Liver (tissue), 9 donors: Measurements from ENCODE around the gene SYCP2L. TPM values are rescaled to one million over a fixed set of nuclear protein-coding genes. Genes with fewer than 3 reads are reported as not detected.
"Not testable (repeated sequence)": the region's sequence is repeated elsewhere in the genome, so short reads cannot be mapped to it uniquely, and the experiment has no call there.

Source experiments
- DNase-seq: peaks from one replicate; pipeline ENCODE4 v3.0.0-alpha.2; 2017; ENCODE audit warnings: low spot score
- H3K27ac ChIP-seq, 2 donors: one replicate each; pipeline ENCODE4 v1.7.0; 2013; ENCODE audit warnings: inconsistent platforms in 2 of 2, low read length in 2 of 2, control low read depth in 1 of 2, low read depth in 1 of 2, mild to moderate bottlenecking in 1 of 2
- H3K27me3 ChIP-seq, 4 donors: one replicate each; pipeline versions ENCODE4 v1.6.1 to v1.7.0; 2013; ENCODE audit warnings: low read length in 3 of 4, inconsistent platforms in 1 of 4, mild to moderate bottlenecking in 1 of 4, moderate library complexity in 1 of 4; ENCODE audit not compliant: control insufficient read depth in 4 of 4, insufficient read depth in 4 of 4
- H3K36me3 ChIP-seq, 4 donors: one replicate each; pipeline versions ENCODE4 v1.6.1 to v1.7.0; 2013; ENCODE audit warnings: low read length in 3 of 4, mild to moderate bottlenecking in 3 of 4, low read depth in 1 of 4, moderate library complexity in 1 of 4; ENCODE audit not compliant: control insufficient read depth in 4 of 4, insufficient read depth in 3 of 4
- H3K4me1 ChIP-seq, 4 donors: one replicate each; pipeline versions ENCODE4 v1.6.1 to v1.7.0; 2013; ENCODE audit warnings: low read length in 3 of 4, mild to moderate bottlenecking in 3 of 4, moderate library complexity in 1 of 4; ENCODE audit not compliant: control insufficient read depth in 4 of 4, insufficient read depth in 4 of 4
- H3K4me3 ChIP-seq, 3 donors: one replicate each; pipeline versions ENCODE4 v1.6.1 to v1.7.0; 2013; ENCODE audit warnings: low read length in 3 of 3, control low read depth in 1 of 3, low read depth in 1 of 3, mild to moderate bottlenecking in 1 of 3
- H3K9ac ChIP-seq, 2 donors: one replicate each; pipeline ENCODE4 v1.7.0; 2013; ENCODE audit warnings: low read length in 2 of 2, mild to moderate bottlenecking in 2 of 2, moderate library complexity in 2 of 2, control low read depth in 1 of 2, low read depth in 1 of 2
- H3K9me3 ChIP-seq, 4 donors: one replicate each; pipeline versions ENCODE4 v1.6.1 to v1.7.0; 2013; ENCODE audit warnings: low read length in 3 of 4; ENCODE audit not compliant: control insufficient read depth in 4 of 4
- EGR1 ChIP-seq, 2 donors: IDR thresholded peaks; 2 replicates each; pipeline ENCODE4 v1.6.1; 2016 to 2018; ENCODE audit warnings: antibody characterized with exemption in 2 of 2, low read depth in 2 of 2
- FOXA1 ChIP-seq: IDR thresholded peaks from 2 replicates; pipeline ENCODE4 v1.6.1; 2016; ENCODE audit warnings: antibody characterized with exemption
- GABPA ChIP-seq, 2 donors: IDR thresholded peaks in 1 of 2; conservative IDR thresholded peaks in 1 of 2; 2 replicates each; pipeline ENCODE4 v1.6.1; 2016; ENCODE audit warnings: antibody characterized with exemption in 2 of 2, mild to moderate bottlenecking in 1 of 2, moderate library complexity in 1 of 2
- HNF4A ChIP-seq, 2 donors: conservative IDR thresholded peaks; 2 replicates each; pipeline ENCODE4 v1.6.1; 2016; ENCODE audit warnings: antibody characterized with exemption in 2 of 2, mild to moderate bottlenecking in 2 of 2
- HNF4G ChIP-seq: IDR thresholded peaks from 2 replicates; pipeline ENCODE4 v1.6.1; 2016; ENCODE audit warnings: antibody characterized with exemption
- NR2F2 ChIP-seq: IDR thresholded peaks from 2 replicates; pipeline ENCODE4 v1.6.1; 2016; ENCODE audit warnings: antibody characterized with exemption
- RAD21 ChIP-seq, 2 donors: IDR thresholded peaks; 2 replicates each; pipeline ENCODE4 v1.6.1; 2016; ENCODE audit warnings: antibody characterized with exemption in 2 of 2, mild to moderate bottlenecking in 2 of 2
- RXRA ChIP-seq, 2 donors: IDR thresholded peaks; 2 replicates each; pipeline ENCODE4 v1.6.1; 2017 to 2018; ENCODE audit warnings: antibody characterized with exemption in 2 of 2, mild to moderate bottlenecking in 1 of 2
- SP1 ChIP-seq: IDR thresholded peaks from 2 replicates; pipeline ENCODE4 v1.6.1; 2018; ENCODE audit warnings: antibody characterized with exemption, mild to moderate bottlenecking
- TAF1 ChIP-seq: conservative IDR thresholded peaks from 2 replicates; pipeline ENCODE4 v1.6.1; 2016; ENCODE audit warnings: antibody characterized with exemption, mild to moderate bottlenecking
- WGBS: extraction: QIAGEN DNeasy Blood & Tissue Kit; methylation state at CpG from one replicate; pipeline ENCODE4 v1.1.7; 2013; 5-methylcytosine and 5-hydroxymethylcytosine counted together
- polyA plus RNA-seq, 2 donors: library from polyadenylated mRNA; stranded (reverse) in 1 of 2; unstranded in 1 of 2; fragments of 200-250 nt in 1 of 2; fragments of >200 nt in 1 of 2; fragmentation: Nextera tagmentation in 1 of 2; extraction: Ambion mirVana in 1 of 2; gene quantifications; one replicate each; pipeline versions ENCODE4 v1.2.1 to v1.2.3, GENCODE V29; 2013 to 2015
- total RNA-seq, 2 donors: library from RNA; depleted of rRNA; stranded (reverse); fragments of >200 nt; gene quantifications; one replicate each; pipeline ENCODE4 v1.2.3, GENCODE V29; 2014
- TF ChIP-seq, protein P1 (sequence below): IDR thresholded peaks from 2 replicates; pipeline ENCODE4 v1.6.1; 2016; ENCODE audit warnings: antibody characterized with exemption
- TF ChIP-seq, protein P2 (sequence below): IDR thresholded peaks from 2 replicates; pipeline ENCODE4 v1.6.1; 2016; ENCODE audit warnings: antibody characterized with exemption
- TF ChIP-seq, protein P3 (sequence below): fragments of 150-350 bp; IDR thresholded peaks from 2 replicates; pipeline ENCODE4 v1.5.1; 2017; ENCODE audit warnings: improper control_type of control experiment, low read depth, low read length; ENCODE audit not compliant: missing input control
- donor health status: healthy.
- donor health status: healthy.
- donor health status: healthy.
- donor health status: healthy.
- donor health status: healthy.

The SYCP2L gene
- total and polyA plus RNA-seq, 4 donors: 0.28 to 0.33 TPM; not detected in 2

DNA sequence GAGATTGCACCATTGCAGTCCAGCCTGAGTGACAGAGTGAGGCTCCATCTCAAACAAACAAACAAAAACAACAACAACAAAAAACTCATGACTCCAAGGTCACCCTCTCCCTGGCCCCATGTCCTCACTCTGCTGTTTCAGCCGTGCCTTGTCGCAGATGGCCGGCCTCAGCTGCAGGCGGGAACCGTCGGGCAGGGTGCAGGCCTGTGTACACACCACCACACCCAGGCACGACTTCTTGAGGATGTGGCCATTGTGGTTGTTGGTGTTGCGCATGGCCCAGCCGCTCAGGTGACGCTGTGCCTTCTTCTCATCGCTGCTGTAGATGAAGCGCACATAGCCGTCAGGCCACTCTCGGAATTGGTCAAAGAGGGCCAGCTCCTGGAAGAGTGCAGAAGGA lies 9.8 kb upstream of the SYCP2L start (continued):
- TF ChIP-seq RXRA (IDR thresholded peaks at IDR 0.05) (no peak), HNF4A (conservative IDR thresholded peaks at IDR 0.05) (no peak), FOXA1 (no peak), HNF4G (no peak), EGR1 (IDR thresholded peaks at IDR 0.05; ENCODE audit: low read depth in 2 of 2) (no peak), RAD21 (IDR thresholded peaks at IDR 0.05) (no peak), GABPA (IDR thresholded peaks at IDR 0.05 in 1 of 2, conservative IDR thresholded peaks at IDR 0.05 in 1 of 2) (no peak), TAF1 (no peak)
- TF ChIP-seq, protein P1, sequence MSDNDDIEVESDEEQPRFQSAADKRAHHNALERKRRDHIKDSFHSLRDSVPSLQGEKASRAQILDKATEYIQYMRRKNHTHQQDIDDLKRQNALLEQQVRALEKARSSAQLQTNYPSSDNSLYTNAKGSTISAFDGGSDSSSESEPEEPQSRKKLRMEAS: no peak

DNA sequence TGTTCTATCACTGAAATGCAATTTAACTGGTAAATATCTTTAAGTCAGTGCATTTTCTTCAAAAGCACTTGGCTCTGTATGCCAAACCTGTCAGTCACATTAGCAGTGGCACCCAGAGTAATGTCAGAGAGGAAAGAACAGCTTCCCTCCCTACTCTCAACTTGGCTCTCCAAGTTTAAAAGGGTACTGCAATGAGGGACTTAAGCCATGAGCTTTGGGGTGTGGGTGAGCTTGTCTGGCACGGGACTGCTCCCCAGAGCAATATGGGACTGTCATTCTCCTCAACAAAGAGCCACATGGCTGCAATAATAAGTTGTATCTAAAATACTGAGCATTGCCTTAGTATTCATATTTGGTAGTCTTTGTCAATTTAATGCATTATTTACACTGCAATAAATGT lies 9.0 kb upstream of the SYCP2L start:
- no peaks in the 10 kb centered on the region for H3K36me3 ChIP-seq
- peaks cover 0 to 5% (median 0%) of the 10 kb centered on the region in 4 donors for H3K9me3 ChIP-seq
- H3K27me3 ChIP-seq: peaks cover 6 to 7% (median 6%) of the 10 kb centered on the region in 4 donors
- H3K4me3 ChIP-seq: no peak overlapping the region
- no peak overlapping the region for H3K27ac ChIP-seq
- no peak overlapping the region for H3K9ac ChIP-seq
- H3K4me1 ChIP-seq: peaks cover 0 to 6% (median 2%) of the 10 kb centered on the region in 4 donors
- 78% methylated on average over 1 of the region's 1 CpG for WGBS
- DNase-seq: no peak
- TF ChIP-seq GABPA (IDR thresholded peaks at IDR 0.05 in 1 of 2, conservative IDR thresholded peaks at IDR 0.05 in 1 of 2): no peak
- TF ChIP-seq NR2F2: no peak
- TF ChIP-seq HNF4G: no peak
- TF ChIP-seq RAD21 (IDR thresholded peaks at IDR 0.05): no peak
- TF ChIP-seq, protein P2, sequence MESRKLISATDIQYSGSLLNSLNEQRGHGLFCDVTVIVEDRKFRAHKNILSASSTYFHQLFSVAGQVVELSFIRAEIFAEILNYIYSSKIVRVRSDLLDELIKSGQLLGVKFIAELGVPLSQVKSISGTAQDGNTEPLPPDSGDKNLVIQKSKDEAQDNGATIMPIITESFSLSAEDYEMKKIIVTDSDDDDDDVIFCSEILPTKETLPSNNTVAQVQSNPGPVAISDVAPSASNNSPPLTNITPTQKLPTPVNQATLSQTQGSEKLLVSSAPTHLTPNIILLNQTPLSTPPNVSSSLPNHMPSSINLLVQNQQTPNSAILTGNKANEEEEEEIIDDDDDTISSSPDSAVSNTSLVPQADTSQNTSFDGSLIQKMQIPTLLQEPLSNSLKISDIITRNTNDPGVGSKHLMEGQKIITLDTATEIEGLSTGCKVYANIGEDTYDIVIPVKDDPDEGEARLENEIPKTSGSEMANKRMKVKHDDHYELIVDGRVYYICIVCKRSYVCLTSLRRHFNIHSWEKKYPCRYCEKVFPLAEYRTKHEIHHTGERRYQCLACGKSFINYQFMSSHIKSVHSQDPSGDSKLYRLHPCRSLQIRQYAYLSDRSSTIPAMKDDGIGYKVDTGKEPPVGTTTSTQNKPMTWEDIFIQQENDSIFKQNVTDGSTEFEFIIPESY: no peak

DNA sequence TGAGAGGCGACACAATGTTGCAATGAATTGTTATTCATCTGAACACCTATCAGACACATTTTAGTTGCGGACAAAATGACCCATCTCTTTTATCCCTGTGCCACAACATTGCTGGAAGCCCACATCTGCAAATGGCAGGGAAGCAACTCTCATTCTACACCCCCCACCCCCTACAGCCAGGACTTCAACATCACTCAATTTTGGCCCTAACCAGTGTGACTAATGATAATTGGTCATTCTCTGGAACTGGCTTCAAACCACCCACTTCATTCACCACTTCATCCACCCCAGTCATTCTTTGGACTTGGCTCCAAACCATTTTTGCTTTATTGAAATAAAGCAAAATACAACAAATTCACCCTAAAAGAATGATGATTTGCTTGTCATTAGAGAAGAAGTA lies 6.5 kb upstream of the SYCP2L start:
- TF ChIP-seq, protein P1: no peak
- TF ChIP-seq SP1 (no peak), RXRA (IDR thresholded peaks at IDR 0.05) (no peak)
- TF ChIP-seq, protein P3, sequence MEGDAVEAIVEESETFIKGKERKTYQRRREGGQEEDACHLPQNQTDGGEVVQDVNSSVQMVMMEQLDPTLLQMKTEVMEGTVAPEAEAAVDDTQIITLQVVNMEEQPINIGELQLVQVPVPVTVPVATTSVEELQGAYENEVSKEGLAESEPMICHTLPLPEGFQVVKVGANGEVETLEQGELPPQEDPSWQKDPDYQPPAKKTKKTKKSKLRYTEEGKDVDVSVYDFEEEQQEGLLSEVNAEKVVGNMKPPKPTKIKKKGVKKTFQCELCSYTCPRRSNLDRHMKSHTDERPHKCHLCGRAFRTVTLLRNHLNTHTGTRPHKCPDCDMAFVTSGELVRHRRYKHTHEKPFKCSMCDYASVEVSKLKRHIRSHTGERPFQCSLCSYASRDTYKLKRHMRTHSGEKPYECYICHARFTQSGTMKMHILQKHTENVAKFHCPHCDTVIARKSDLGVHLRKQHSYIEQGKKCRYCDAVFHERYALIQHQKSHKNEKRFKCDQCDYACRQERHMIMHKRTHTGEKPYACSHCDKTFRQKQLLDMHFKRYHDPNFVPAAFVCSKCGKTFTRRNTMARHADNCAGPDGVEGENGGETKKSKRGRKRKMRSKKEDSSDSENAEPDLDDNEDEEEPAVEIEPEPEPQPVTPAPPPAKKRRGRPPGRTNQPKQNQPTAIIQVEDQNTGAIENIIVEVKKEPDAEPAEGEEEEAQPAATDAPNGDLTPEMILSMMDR: no peak
- 93% methylated on average over 2 of the region's 2 CpGs for WGBS
- peaks cover 9 to 12% (median 11%) of the 10 kb centered on the region in 4 donors for H3K27me3 ChIP-seq
- H3K36me3 ChIP-seq: no peaks in the 10 kb centered on the region
- H3K27ac ChIP-seq: no peak overlapping the region
- peaks cover 0 to 5% (median 0%) of the 10 kb centered on the region in 4 donors for H3K9me3 ChIP-seq
- H3K4me1 ChIP-seq: peaks cover 2 to 8% (median 6%) of the 10 kb centered on the region in 4 donors
- H3K4me3 ChIP-seq: no peak overlapping the region
- DNase-seq: no peak
- no peak overlapping the region for H3K9ac ChIP-seq

DNA sequence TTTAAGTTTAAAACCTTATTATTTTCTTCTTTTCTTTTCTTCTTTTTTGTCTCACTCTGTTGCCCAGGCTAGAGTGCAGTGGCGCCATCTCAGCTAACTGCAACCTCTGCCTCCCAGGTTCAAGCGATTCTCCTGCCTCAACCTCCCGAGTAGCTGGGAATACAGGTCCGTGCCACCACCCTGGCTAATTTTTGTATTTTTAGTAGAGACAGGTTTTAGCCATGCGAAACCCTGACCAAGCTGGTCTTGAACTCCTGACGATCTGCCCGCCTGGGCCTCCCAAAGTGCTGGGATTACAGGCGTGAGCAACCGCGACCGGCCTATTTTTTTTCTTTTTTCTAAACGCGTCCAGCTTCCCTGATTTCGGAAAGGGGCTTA lies 4.6 kb upstream of the SYCP2L start:
- H3K9me3 ChIP-seq, H3K9ac ChIP-seq, H3K4me3 ChIP-seq, H3K36me3 ChIP-seq, DNase-seq, H3K27ac ChIP-seq: not testable (repeated sequence)
- H3K27me3 ChIP-seq: peaks cover 9 to 15% (median 12%) of the 10 kb centered on the region in 4 donors
- H3K4me1 ChIP-seq: peaks cover 6 to 15% (median 9%) of the 10 kb centered on the region in 4 donors
- 21% methylated on average over 14 of the region's 14 CpGs for WGBS
